BJ (cell line): ENCODE data around the gene CYP2E1. TPM values are rescaled to one million over a fixed set of nuclear protein-coding genes. Genes with fewer than 3 reads are reported as not detected.

ENCODE experiments used
- CTCF ChIA-PET: fragments of 350-600 bp; formaldehyde crosslinking; extraction: SDS; loops from one replicate; lab custom pipeline; 2021; ENCODE audit warnings: antibody characterized with exemption, inconsistent platforms; lab: Yijun Ruan, JAX
- POLR2A ChIA-PET: fragments of 300-600 bp; sonication (Branson Sonifier 250); formaldehyde crosslinking; extraction: SDS; loops from one replicate; lab custom pipeline; 2021; ENCODE audit warnings: antibody characterized with exemption; lab: Charles Lee
- DNase-seq: peaks from one replicate; pipeline ENCODE4 v3.0.0-alpha.2; 2011; ENCODE audit warnings: low read depth
- H3K27me3 ChIP-seq: 2 replicates; pipeline ENCODE4 v1.6.0; 2011; ENCODE audit warnings: low read length; ENCODE audit not compliant: control insufficient read depth, insufficient read depth
- H3K36me3 ChIP-seq: 2 replicates; pipeline ENCODE4 v1.5.1; 2011; ENCODE audit warnings: low read length; ENCODE audit not compliant: control insufficient read depth, insufficient read depth
- H3K4me3 ChIP-seq: 2 replicates; pipeline ENCODE4 v1.5.1; 2011; ENCODE audit warnings: low read depth, mild to moderate bottlenecking, control low read depth, low read length
- polyA minus RNA-seq: library from RNA; depleted of rRNA, polyadenylated mRNA; stranded (reverse); fragments of >200 nt; gene quantifications from 2 replicates; pipeline ENCODE4 v1.2.3, GENCODE V29; 2011; rRNA and poly(A)+ RNA removed
- polyA plus RNA-seq: library from polyadenylated mRNA; depleted of rRNA; stranded (reverse); fragments of >200 nt; gene quantifications from 2 replicates; pipeline ENCODE4 v1.2.3, GENCODE V29; 2011; rRNA removed
- TF ChIP-seq, protein P1 (sequence below): IDR thresholded peaks from 2 replicates; pipeline ENCODE4 v1.5.1; 2011; ENCODE audit warnings: low read depth, mild to moderate bottlenecking, control low read depth, inconsistent platforms, low read length, moderate library complexity; ENCODE audit not compliant: insufficient read depth

CYP2E1 gene
- 1.3 and 1.9 TPM in 2 replicates for polyA plus RNA-seq
- polyA minus RNA-seq: 0.36 and 0.38 TPM in 2 replicates

- no peak for DNase-seq
- CTCF ChIA-PET: no interaction called here
- TF ChIP-seq, protein P1, sequence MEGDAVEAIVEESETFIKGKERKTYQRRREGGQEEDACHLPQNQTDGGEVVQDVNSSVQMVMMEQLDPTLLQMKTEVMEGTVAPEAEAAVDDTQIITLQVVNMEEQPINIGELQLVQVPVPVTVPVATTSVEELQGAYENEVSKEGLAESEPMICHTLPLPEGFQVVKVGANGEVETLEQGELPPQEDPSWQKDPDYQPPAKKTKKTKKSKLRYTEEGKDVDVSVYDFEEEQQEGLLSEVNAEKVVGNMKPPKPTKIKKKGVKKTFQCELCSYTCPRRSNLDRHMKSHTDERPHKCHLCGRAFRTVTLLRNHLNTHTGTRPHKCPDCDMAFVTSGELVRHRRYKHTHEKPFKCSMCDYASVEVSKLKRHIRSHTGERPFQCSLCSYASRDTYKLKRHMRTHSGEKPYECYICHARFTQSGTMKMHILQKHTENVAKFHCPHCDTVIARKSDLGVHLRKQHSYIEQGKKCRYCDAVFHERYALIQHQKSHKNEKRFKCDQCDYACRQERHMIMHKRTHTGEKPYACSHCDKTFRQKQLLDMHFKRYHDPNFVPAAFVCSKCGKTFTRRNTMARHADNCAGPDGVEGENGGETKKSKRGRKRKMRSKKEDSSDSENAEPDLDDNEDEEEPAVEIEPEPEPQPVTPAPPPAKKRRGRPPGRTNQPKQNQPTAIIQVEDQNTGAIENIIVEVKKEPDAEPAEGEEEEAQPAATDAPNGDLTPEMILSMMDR: no peak
- Histone ChIP-seq H3K4me3 (peak within 1 kb of the TSS; percentile 23), H3K36me3 (no peaks in the 10 kb centered on the region), H3K27me3 (peaks cover 8% of the 10 kb centered on the region)
- POLR2A ChIA-PET: no interaction called here
These were observed at the start of gene CYP2E1 for GRCh38 chr10:133526957-133527588. CYP2E1 (plus strand) TSS chr10:133527363; CDS start chr10:133527396, 33 bp downstream.

GRCh38 chr10:133481086-133481643 is 46.0 kb upstream of the CYP2E1 start:
- H3K4me3 ChIP-seq: no peak overlapping the region
- H3K27me3 ChIP-seq: no peaks in the 10 kb centered on the region
- H3K36me3 ChIP-seq: no peaks in the 10 kb centered on the region
- POLR2A ChIA-PET: no interaction called here
- no peak for DNase-seq
- CTCF ChIA-PET: no interaction called here
- TF ChIP-seq, protein P1: no peak

- DNase-seq: no peak
- H3K27me3 ChIP-seq: no peaks in the 10 kb centered on the region
- H3K4me3 ChIP-seq: no peak overlapping the region
- POLR2A ChIA-PET: no interaction called here
- CTCF ChIA-PET: no interaction called here
- H3K36me3 ChIP-seq: no peaks in the 10 kb centered on the region
- TF ChIP-seq, protein P1: no peak
These were observed 45.5 kb upstream of the CYP2E1 start for GRCh38 chr10:133481657-133482056.

- H3K27me3 ChIP-seq: no peaks in the 10 kb centered on the region
- TF ChIP-seq, protein P1: no peak
- POLR2A ChIA-PET: no interaction called here
These were observed 42.3 kb upstream of the CYP2E1 start for GRCh38 chr10:133484818-133485217.

DNA sequence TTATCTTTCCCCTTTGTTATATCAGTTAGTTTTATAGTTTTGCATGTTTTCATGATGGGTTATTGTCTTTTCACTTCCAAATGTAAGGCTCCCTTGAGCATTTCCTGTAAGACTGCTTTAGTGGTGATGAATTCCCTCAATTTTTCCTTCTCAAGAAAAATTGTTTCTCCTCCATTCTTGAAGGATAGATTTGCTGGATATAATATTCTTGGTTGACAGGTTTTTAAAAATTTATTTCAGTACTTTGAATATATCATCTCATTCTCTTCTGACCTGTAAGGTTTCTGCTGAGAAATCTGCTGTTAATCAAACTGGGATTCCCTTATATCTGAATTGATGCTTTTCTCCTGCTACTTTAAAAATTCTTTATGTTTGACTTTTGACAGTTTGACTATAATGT is 40.1 kb upstream of the CYP2E1 start:
- H3K27me3 ChIP-seq: no peaks in the 10 kb centered on the region
- CTCF ChIA-PET: no interaction called here
- TF ChIP-seq, protein P1: no peak
- POLR2A ChIA-PET: no interaction called here
- DNase-seq: no peak
- no peaks in the 10 kb centered on the region for H3K36me3 ChIP-seq
- H3K4me3 ChIP-seq: no peak overlapping the region

More at GRCh38 chr10:133484818-133485217, 42.3 kb upstream of the CYP2E1 start:
- H3K36me3 ChIP-seq: no peaks in the 10 kb centered on the region
- H3K4me3 ChIP-seq: no peak overlapping the region
- CTCF ChIA-PET: interaction anchor here (0.5 kb wide), 1 partner anchor 23 kb away, joined by 4 read pairs; no protein-coding TSS in a partner anchor
- DNase-seq: no peak
